ENCODE results near the gene KRTAP2-2. TPM values are rescaled to one million over a fixed set of nuclear protein-coding genes. Genes with fewer than 3 reads are reported as not detected.

The KRTAP2-2 gene
- not detected in 2 replicates for total RNA-seq

DNA sequence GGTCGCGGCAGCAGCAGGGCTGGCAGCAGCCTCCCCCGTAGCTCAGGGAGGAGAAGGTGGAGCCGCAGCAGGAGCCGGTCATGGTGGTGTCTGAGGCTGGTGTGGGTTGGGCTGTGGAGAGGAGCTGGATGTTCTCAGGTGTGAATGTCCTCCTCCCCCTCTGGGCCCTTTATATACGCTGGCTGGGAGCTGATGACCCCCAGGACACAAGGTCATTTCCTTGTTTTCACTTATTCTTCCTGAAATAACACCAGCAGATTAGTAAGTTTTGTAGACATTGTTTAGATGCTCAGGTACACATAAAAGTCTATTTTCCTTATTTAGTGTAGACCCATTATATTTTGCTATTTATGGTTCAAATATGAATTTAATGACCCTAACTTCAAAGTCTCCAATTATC lies at the start of gene KRTAP2-2:
TSS of gene KRTAP2-2 (minus strand) at position 101 of the 400 bp plus-strand sequence. CDS start at position 82, 19 bp downstream.

DNA sequence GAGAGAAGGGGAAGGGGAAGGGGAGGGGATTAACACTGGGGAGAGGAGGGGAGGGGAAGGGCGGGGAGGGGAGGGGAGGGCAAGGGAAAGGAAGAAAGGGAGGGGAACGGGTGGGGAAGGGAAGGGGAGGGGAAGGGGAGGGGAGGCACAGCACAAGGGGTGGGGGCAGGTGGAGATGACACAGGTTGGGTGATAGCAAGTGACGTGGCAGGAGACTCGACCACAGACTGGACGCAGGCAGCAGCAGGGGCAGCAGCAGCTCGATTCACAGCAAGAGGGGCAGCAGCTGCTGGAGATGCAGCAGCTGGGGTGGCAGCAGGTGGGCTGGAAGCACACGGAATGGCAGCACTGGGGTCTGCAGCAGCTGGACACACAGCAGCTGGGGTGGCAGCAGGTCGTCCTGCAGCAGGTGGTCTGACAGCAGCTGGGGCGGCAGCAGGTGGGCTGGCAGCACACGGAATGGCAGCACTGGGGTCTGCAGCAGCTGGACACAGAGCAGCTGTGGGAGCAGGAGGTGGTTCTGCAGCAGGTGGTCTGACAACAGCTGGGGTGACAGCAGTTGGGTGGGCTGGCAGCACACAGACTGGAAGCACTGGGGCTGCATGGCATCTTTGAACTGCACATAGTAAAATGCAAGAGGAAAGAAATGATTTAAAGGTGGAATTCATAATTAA lies 46.7 kb upstream of the KRTAP2-2 start, which contains the start of gene KRTAP4-16:
TSS of gene KRTAP4-16 (minus strand) at position 624 of the 674 bp plus-strand sequence. CDS start at position 624, 0 bp downstream.

GRCh38 chr17:41098042-41098441 lies 43.0 kb upstream of the KRTAP2-2 start, which contains the start of gene KRTAP4-8:
Gene KRTAP4-8, minus strand, starts transcription at chr17:41098142. Its CDS starts 58 bp downstream, at chr17:41098084.

GRCh38 chr17:41084100-41084856 lies 29.2 kb upstream of the KRTAP2-2 start, which contains the start of gene KRTAP4-7:
Gene KRTAP4-7, plus strand, starts transcription at chr17:41084150. Its CDS starts 57 bp downstream, at chr17:41084207.

DNA sequence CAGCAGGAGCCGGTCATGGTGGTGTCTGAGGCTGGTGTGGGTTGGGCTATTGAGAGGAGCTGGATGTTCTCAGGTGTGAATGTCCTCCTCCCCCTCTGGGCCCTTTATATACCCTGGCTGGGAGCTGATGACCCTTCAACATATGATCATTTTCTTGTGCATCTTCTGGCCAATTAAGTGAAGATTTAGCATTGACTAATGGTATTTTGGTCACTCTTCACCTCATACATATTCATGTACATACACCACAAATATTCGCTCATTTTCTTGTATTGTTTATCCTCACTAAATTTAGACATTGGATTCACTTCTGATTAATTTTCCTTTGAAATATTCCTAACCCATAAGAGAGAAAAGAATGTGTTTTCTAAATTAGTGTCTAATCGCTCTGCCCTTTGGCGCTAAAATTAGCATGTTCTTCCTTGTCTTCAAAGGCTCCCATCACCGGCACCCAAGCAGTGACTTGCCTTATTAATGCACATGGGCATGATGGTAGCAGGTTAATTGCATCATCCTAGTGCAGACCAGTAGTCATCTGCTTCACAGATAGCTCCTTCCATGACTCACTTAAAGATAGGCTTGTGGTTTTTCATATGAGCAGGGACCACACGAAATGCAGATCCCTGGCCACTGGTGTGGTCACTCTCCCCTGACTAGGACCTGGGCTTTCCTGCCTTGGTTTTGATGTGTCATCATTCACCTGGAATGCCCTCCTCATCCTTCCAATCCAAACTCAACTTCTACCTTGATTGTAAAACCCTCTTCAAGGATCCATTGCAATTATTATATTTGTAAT lies 11.0 kb upstream of the KRTAP2-2 start, which contains the start of gene KRTAP2-4:
TSS of gene KRTAP2-4 (minus strand) at position 51 of the 796 bp plus-strand sequence. CDS start at position 17, 34 bp downstream.

GRCh38 chr17:41060052-41060604 lies 5.1 kb upstream of the KRTAP2-2 start, which contains the start of gene KRTAP2-3:
Gene KRTAP2-3, minus strand, starts transcription at chr17:41060114. Its CDS starts 64 bp downstream, at chr17:41060050.

DNA sequence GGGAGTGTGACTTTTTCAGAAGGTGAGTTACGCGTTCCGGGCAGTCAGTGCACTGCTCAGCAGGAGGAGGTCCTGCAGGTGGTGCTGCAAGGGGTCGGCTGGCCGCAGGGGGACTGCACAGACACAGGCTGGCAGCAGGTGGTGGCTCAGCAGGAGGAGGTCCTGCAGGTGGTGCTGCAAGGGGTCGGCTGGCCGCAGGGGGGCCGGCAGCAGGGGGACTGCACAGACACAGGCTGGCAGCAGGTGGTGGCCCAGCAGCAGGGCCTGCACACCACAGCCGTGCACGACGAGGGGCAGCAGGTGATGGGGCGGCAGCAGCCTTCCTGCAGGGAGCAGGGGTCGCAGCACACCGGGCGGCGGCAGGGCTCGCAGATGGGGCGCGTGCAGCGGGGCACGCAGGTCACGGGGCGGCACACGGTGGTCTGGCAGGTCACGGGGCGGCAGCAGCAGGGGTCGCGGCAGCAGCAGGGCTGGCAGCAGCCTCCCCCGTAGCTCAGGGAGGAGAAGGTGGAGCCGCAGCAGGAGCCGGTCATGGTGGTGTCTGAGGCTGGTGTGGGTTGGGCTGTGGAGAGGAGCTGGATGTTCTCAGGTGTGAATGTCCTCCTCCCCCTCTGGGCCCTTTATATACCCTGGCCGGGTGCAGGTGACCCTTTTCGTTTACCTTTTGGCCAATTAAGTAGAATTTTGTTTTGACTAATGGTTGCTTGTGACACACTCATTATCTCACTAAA lies 8.1 kb downstream of the KRTAP2-2 start, which contains the start of gene KRTAP2-1:
TSS of gene KRTAP2-1 (minus strand) at position 582 of the 731 bp plus-strand sequence. CDS start at position 533, 49 bp downstream.

GRCh38 chr17:41040783-41041571 lies 14.1 kb downstream of the KRTAP2-2 start, which contains the start of gene KRTAP1-1:
Gene KRTAP1-1, minus strand, starts transcription at chr17:41041450. Its CDS starts 53 bp downstream, at chr17:41041397.

GRCh38 chr17:41034346-41034935 lies 20.6 kb downstream of the KRTAP2-2 start, which contains the start of gene KRTAP1-3:
Gene KRTAP1-3, minus strand, starts transcription at chr17:41034874. Its CDS starts 53 bp downstream, at chr17:41034821.

GRCh38 chr17:41029633-41030245 lies 25.3 kb downstream of the KRTAP2-2 start, which contains the start of gene KRTAP1-4:
Gene KRTAP1-4, minus strand, starts transcription at chr17:41030195. Its CDS starts 117 bp downstream, at chr17:41030078.

GRCh38 chr17:41026715-41027471 lies 28.1 kb downstream of the KRTAP2-2 start, which contains the start of gene KRTAP1-5:
Gene KRTAP1-5, minus strand, starts transcription at chr17:41027208. Its CDS starts 53 bp downstream, at chr17:41027155.

DNA sequence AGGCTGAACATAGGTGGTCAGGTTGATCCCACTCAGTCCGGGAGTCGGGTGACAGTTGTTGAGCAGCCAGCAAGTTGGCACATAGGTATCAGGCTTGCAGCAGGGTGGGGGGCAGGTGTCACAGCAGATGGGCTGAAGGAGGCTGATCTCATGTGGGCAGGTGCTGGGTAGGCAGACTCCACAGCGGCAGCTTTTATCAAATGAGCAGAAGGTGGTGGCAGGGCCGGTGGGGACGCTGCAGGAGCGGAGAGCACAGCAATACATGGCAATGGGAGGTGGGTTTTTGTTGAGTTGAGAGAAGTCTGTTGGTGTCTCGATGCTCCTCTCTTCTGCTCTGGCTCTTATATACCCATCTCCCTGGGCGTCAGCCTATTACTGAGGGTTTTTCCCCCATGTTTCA lies 46.2 kb downstream of the KRTAP2-2 start, which contains the start of gene KRTAP3-1:
TSS of gene KRTAP3-1 (minus strand) at position 318 of the 400 bp plus-strand sequence. CDS start at position 264, 54 bp downstream.

Other genes with a start within 250 kb of the KRTAP2-2 start
- gene KRT10, start 232.6 kb downstream of the KRTAP2-2 start, total RNA-seq = 1.9 and 2.4 TPM in 2 replicates
- gene KRT12, start 188.0 kb downstream of the KRTAP2-2 start, total RNA-seq = not detected in 2 replicates
- not detected in 2 replicates for gene KRT20, start 170.0 kb downstream of the KRTAP2-2 start, total RNA-seq
- under 0.01 and 0.46 TPM in 2 replicates for gene KRT23, start 117.6 kb downstream of the KRTAP2-2 start, total RNA-seq
- not detected in 2 replicates for gene KRT39, start 88.3 kb downstream of the KRTAP2-2 start, total RNA-seq
- gene KRT40, start 70.9 kb downstream of the KRTAP2-2 start, total RNA-seq = not detected in 2 replicates
- not detected in 2 replicates for gene KRTAP3-3, start 61.1 kb downstream of the KRTAP2-2 start, total RNA-seq
- not detected in 2 replicates for gene KRTAP3-2, start 55.3 kb downstream of the KRTAP2-2 start, total RNA-seq
- gene KRTAP3-1, start 46.1 kb downstream of the KRTAP2-2 start, total RNA-seq = not detected in 2 replicates
- 0.57 and 0.83 TPM in 2 replicates for gene KRTAP1-5, start 28.0 kb downstream of the KRTAP2-2 start, total RNA-seq
- gene KRTAP1-4, start 25.0 kb downstream of the KRTAP2-2 start, total RNA-seq = not detected in 2 replicates
- not detected in 2 replicates for gene KRTAP1-3, start 20.4 kb downstream of the KRTAP2-2 start, total RNA-seq
- gene KRTAP1-1, start 13.8 kb downstream of the KRTAP2-2 start, total RNA-seq = not detected in 2 replicates
- gene KRTAP2-1, start 7.9 kb downstream of the KRTAP2-2 start, total RNA-seq = not detected in 2 replicates
- not detected in 2 replicates for gene KRTAP2-3, start 4.9 kb upstream of the KRTAP2-2 start, total RNA-seq
- not detected in 2 replicates for gene KRTAP2-4, start 10.6 kb upstream of the KRTAP2-2 start, total RNA-seq
- not detected in 2 replicates for gene KRTAP4-7, start 28.9 kb upstream of the KRTAP2-2 start, total RNA-seq
- not detected in 2 replicates for gene KRTAP4-8, start 42.9 kb upstream of the KRTAP2-2 start, total RNA-seq
- gene KRTAP4-16, start 47.0 kb upstream of the KRTAP2-2 start, total RNA-seq = not detected in 2 replicates
- gene KRTAP4-9, start 50.2 kb upstream of the KRTAP2-2 start, total RNA-seq = not detected in 2 replicates
- gene KRTAP4-11, start 63.1 kb upstream of the KRTAP2-2 start, total RNA-seq = not detected in 2 replicates
- gene KRTAP4-12, start 69.0 kb upstream of the KRTAP2-2 start, total RNA-seq = not detected in 2 replicates
- gene KRTAP4-6, start 85.3 kb upstream of the KRTAP2-2 start, total RNA-seq = not detected in 2 replicates
- not detected in 2 replicates for gene KRTAP4-5, start 94.6 kb upstream of the KRTAP2-2 start, total RNA-seq
- not detected in 2 replicates for gene KRTAP4-4, start 105.5 kb upstream of the KRTAP2-2 start, total RNA-seq
- gene KRTAP4-3, start 113.0 kb upstream of the KRTAP2-2 start, total RNA-seq = not detected in 2 replicates
- not detected in 2 replicates for gene KRTAP4-2, start 123.0 kb upstream of the KRTAP2-2 start, total RNA-seq
- not detected in 2 replicates for gene KRTAP4-1, start 129.7 kb upstream of the KRTAP2-2 start, total RNA-seq
- not detected in 2 replicates for gene KRTAP9-1, start 134.7 kb upstream of the KRTAP2-2 start, total RNA-seq
- gene KRTAP9-2, start 171.4 kb upstream of the KRTAP2-2 start, total RNA-seq = not detected in 2 replicates
- not detected in 2 replicates for gene KRTAP9-3, start 177.2 kb upstream of the KRTAP2-2 start, total RNA-seq
- not detected in 2 replicates for gene KRTAP9-8, start 182.8 kb upstream of the KRTAP2-2 start, total RNA-seq
- gene KRTAP9-4, start 194.5 kb upstream of the KRTAP2-2 start, total RNA-seq = not detected in 2 replicates
- gene KRTAP9-9, start 200.2 kb upstream of the KRTAP2-2 start, total RNA-seq = not detected in 2 replicates
- gene KRTAP9-6, start 210.1 kb upstream of the KRTAP2-2 start, total RNA-seq = not detected in 2 replicates
- gene KRTAP9-7, start 220.5 kb upstream of the KRTAP2-2 start, total RNA-seq = not detected in 2 replicates
- gene KRTAP29-1, start 247.6 kb upstream of the KRTAP2-2 start, total RNA-seq = not detected in 2 replicates